HG03442 (cell line): Measurements from ENCODE around the gene HDAC4.

Experiments
- ATAC-seq: cut with Tn5 transposase; IDR thresholded peaks from one replicate; pipeline ENCODE4 v1.9.1; 2021; ENCODE audit warnings: mild to moderate bottlenecking, moderate library complexity; ENCODE audit not compliant: unreplicated experiment

HDAC4 gene

DNA sequence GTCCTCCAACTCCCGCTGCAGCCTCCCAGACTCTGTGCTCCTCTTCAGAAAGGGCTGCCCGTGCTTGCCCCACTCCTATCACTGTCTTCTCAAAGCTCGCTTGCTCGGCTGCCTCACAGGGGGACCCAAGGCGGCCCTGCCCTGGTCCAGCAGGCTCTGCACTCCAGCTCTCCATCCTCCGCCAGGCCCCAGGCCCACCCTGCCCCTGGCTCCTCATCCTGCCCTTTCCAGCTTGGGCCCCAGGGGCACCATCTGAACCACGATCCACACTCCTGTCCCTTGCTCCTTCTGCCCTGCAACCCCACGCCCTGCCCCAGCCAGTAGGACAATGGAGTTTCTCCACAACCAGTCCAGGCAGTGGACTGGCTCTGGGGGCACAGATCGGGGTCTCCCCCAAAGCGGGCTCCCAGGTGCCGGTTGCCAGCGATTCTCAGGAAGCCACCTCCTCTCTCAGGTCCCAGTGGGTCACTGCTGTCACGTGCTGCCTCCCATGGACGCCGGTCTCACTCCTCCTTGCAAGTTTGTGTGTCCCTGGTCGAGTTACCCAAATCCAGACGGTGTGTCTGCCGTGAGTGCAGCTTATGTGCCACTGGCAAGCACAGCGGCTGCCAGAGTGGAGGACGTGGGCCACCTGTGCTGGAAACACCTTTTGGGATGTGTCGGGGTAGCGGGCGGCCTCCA lies 238.5 kb downstream of the HDAC4 start:
- ATAC-seq, result no peak

DNA sequence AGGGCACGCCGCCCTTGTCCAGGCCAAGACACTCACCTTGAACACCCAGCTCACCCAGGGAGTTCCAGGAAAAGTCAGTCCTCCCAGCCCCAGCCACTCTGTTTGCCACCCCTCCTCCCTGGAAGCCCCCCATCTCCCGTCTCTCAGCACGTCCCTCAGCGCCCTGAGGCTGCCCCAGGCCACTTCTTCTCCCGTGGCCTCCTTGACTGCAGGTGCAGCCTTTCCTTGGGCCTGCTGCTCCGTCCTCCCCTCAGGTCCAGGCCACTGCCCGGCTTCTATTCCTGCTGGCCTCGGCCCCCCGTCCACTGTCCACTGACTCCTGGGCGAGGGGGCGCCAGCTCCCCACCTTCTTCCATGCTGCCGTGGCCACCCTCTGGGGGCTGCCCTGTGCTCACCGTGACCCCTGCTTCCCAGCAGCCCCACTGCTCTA lies 239.1 kb downstream of the HDAC4 start:
- no peak for ATAC-seq

DNA sequence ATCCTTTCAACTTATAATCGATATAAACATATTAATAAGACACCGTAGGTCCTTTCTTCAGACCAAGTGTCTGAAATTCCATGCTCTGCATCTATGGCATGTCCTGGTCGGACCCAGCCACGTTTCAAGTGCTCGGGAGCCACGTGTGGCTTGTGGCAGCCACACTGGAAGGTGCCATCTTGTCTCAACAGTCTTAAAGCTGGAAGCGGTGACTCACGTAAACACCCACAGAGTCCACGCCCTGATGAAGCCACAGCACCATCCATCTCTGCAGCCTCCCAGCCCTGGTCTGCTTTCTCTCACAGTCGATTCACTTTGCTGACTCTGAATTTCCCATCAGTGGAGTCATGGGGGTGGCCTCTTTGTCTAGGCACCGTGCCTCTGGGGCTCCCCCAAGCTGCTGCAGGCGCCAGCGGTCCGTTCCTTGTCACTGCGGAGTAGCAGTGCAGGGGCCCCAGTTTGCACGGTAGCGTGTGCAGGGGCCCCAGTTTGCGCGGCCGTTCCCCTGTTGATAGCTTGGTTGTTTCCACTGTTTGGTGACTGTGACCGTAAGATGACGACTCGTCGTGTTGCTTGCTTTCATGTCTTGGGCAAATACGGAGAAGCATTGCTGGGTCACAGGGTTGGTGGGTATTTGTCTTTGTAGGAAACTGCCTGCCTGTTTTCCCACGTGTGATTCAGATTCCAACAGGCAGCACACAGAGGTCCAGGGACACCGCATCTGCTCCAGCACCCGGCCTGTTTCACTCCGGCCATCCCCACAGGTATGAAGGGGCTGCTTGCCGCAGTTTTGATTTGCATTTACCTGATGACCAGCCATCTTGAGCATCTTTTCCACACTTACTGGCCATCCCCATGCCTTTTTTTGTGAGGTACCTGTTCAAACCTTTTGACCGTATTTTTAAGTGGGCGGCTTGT lies 240.3 kb downstream of the HDAC4 start:
- no peak for ATAC-seq

DNA sequence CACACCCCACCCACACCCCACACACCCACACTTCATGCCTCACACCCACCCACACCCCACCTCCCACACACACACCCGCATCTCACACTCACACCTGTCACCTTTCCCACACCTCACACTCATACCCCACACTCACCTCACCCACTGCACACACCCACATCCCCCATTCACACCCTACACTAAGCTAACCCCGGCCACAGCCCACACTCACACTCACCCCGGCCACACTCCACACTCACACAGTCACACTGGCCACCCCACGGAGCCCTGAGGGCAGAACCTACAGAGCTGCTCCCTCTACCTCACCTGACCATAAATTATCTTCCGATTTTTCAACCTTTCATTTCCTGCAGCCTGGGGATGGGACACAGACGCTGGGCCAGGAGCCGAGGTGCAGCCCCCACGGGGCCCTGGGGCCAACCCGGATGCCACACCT lies 241.3 kb downstream of the HDAC4 start:
- no peak for ATAC-seq

DNA sequence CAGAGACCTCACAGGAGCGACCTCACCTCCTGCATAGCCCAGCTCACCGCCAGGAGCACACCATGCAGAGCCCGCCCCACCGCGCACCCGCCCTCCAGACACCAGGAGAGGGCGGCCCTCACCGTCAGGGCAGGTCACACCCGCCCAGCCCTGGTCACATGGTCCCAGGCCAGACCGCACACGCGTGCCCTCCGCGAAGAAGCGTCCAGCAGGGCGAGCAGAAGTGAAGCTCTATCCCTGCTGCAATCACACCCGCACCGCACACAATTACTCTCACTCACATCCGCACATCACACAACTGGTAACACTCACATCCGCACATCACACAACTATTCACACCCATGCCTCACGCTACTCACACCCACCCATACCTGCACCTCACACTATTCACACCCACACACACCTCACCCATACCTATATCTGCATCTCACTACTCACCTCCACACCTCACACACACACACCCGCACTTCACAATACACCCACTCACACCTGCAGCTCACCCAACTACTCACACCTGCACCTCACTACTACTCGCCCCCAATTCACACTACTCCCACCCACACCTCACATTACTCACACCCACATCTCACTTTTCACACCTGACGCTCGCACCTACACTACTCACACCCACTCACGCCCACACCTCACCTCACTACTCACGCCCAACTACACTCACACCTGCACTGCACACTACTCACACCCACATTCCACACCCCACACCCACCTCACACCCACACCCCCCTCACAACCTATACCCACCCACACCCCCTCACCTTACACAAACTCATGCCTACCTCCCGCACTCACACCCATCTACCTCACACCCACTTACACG lies 242.0 kb downstream of the HDAC4 start:
- no peak for ATAC-seq

DNA sequence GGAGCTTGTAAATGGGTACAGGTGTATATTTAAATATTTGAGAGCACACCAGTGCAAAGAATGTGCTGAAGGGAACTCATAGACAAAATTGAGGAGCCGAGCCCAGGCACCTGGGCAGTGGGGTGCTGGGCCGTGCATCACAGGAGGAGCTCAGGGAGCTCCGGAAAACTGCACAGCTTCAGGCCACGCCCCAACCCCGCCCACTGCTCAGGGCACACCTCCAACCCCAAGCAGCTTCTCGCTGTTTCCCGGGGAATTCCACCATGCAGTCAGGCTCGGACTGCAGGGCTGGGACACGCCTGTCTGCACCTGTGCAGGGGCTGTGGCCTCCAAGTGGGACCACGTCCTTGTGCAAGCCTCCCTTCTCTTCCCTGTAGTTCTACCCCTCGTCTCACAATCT lies 243.0 kb downstream of the HDAC4 start:
- ATAC-seq, result no peak

DNA sequence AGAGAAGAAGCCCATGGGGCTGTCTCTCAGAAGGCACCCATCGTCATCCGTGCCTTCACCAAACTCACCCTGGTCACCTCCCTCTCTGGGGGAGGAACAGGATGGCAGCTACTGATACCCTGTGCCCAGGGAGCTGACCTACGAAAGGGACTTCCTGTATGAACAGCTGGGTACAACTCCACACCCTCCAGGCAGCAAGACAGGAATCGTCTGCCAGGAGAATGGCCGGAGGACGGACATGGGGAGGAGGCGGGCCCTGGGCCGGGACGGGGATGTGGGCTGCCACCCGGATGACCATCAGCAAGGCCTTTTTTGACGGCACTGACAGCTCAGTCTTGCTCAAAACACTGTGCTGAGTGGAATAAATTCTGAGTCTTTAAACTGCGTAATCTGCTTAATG lies 243.6 kb downstream of the HDAC4 start:
- no peak for ATAC-seq

DNA sequence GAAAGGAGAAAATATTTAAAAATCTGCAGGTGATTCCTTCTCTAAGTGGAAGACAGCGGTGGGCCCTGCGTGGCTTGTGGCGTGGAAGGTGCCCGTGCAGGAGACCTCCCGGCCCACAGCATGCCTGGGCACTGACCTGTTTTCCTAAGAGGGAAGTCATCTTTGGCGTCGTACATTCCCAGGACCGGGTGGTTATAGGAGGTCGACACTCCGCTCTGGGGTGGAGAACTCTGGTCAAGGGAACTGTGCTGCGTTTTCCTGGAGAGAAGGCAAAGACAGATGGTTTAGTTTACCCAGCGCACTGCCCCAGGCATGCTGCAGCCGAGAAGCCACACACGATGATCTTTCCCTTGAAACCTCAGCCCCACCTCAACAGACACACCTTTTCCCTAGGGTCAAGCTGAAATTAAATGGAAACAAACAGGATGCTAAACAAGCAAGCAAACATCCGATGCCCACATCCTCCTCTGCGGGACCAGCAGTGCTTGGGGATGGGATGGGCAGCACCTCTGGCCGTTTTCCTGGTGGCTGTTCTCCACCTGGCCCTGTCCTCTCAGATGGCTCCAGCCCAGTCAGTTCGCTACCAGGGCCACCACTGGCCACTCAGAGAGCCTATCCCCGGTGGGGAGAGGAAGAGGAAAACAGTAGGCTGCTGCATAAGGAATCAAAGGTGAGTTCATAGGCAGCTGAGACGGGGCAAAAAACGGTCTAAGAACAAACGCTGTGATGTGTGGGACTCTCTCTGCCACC lies 244.1 kb downstream of the HDAC4 start:
- no peak for ATAC-seq

DNA sequence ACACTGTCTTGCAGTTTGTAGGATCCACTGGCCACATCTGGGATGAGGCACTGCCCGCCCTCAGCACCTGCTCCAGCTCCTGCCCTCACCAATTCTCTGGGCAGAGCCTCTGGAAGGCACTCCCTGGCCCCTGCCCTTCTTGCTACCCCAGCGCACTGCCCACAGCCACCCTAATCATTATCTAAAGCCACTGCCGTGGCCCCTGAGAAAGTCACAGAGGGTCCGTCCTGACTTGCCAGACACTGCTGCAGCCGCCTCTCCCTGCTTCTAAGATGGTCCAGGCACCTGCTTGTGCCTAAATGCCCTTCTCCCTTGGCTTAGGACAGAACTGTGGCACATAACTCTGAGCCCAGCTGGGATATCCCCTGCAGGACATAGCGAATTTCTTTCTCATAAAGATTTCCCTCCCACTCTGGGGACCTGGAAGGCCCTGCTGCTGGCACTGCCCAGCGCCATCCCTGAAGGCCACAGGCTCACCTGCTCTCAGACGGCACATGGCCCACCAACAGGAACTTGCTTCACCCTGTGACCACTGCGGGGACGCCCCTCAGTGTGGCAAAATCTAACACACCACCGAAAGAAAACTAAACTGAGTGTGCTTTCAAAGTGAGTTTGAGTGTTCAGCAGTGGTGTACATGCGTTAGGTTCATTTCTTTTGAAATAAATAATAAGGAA lies 244.9 kb downstream of the HDAC4 start:
- no peak for ATAC-seq

DNA sequence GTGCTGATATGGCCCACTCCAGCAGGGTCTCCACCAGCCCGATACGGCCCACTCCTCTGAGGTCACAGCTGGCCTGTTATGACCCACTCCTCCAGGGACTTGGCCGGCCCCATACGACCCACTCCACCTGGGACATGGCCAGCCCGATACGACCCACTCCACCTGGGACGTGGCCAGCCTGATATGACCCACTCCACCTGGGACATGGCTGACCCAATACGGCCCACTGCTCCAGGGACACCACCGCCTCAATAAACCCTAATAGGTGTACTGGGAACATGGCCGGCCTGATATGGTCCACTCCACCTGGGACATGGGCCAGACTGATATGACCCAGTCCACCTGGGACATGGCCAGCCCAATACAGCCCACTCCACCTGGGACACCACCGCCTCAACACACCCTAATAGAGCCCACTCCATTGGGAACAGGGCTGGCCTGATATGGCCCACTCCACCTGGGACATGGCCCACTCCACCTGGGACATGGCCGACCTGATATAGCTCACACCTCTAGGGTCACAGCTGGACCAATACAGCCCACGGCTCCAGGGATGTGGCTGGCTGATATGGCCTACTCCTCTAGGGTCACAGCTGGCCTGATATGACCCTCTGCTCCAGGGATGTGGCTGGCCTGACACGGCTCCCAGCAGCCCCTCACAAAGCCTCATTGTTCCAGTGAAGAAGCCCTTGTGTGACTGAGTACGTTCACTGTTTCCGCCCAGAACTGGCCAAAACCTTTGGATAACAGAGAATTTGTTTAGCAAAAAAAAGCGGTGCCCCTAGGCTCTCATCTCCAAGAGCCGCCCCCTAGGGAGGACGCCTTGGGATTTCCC lies 245.6 kb downstream of the HDAC4 start:
- no peak for ATAC-seq

DNA sequence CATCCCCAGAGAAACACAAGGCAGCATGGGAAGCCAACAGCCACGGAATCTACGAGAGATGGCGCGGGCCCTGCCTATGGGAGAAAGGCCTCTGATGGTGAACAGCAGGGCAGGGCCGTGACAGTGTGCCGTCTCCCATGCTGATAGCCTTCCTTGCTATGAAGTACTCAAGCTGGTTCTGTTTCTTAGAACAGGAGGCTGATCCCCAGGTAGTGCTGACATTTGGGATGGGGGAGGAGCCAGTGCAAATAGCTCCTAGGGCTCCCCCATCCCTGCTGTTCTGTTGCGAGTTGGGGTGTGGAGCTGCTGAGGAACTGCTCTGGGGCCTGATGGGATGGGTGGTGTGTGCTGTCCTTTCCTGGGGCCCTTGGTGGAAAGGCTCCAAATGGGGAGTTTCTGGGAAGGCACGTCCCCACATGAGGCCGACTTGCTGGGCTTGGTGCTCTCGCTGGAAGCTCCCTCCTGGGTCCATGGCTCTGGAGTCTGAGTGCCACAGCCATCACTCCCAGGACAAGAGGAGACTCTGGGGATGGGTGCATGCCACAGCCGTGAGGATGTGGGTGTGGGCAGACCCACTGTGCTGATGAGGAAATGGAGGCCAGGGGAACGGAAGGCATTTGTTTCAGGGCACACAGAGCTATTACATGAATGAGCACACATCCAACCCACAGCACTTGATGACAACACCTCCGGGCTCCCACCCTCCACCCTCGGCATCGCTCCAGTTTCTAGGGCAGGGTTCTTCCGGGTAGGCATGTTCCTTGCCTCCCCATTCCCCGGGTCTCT lies 246.8 kb downstream of the HDAC4 start:
- no peak for ATAC-seq

DNA sequence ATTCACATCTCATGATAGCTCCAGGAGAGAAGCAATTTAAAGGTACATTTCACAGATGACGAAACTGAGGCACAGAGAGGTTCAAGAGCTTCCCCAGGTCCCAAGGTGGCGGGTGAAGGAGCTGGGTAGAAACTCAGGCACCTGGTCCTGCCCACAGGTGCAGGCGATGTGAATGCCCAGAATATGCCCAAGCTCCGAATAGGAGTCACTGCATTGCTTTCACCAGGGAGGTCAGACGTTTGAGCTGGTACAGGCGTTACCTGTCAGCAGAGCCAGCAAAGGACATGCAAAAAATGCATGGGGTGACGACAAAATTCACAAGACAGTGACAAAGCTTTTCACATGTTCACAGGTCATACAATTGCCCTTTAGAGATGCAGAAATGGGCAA lies 247.9 kb downstream of the HDAC4 start:
- ATAC-seq, result no peak

DNA sequence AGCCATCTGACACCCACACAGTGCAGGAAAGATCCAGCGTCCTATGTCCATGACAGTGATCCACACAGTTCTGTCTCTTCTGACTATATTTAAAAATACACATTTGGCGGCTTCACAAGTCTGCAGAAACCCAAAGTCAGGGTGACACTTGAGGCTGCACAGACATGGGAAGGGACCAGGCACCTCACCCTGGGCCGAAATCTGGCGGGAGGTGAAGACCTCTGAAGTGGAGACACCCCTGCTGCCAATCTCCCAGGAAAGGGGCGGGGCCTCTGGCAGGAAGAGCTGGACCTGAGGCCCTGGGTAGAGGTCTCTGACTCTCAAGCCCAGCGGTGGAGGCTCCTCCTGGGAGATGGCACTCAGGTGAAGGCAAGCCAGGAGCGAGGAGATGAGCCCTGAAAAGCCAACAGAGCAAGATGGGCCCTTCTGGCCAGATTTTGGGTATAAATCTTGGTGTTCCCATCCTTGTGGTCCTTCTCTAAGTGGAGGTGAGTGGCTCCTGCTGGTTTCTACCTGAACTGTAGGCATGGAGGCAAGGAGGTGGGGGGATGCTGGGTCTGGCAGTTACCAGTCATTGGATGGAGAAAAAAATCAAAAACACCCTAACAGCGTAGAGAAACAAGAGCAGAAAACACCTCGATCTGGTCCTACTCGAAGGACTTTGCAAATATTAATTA lies 248.4 kb downstream of the HDAC4 start:
- no peak for ATAC-seq

DNA sequence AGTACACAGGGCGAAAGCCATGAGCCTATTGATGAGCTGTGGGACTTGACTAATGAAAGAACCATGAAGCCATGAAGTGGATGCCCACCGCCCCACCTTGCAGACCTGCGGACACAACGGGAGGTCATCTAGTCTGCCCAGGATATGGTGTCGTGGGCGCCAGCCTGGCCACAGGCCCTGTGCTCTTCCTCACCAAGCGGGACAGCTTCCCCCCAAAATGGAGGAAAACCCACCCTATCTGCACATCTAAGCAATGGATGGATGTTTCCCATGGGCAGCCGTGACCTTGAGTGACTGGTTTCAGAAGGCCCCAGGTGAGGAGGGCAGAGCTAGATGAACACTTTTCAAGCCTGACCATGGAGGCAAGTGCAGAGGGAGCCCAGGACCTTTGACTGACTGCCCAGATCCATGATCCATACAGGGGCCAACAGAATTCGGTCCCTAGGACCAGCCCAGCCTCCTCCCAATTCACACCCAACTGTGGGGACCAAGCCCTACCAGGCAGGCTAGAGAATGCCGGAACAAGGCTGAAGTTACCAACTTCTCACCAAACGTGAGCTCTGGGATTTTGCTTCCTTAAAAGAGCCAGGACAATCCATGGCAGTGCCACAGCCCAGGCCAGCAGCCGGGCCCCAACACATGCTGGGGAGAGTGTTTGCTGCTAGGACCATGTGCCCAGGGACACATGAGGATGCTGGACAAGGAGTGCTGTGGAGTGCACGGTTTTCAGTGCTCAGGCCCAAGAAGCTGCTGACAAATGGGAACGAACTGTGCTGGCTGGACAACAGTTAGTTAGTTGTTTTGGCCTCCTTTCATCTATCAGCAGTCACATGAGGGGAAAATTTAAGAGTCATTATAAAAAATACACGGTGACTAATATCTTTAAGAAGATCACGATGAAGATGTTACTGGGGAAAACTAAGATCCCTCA lies 249.4 kb downstream of the HDAC4 start:
- no peak for ATAC-seq

DNA sequence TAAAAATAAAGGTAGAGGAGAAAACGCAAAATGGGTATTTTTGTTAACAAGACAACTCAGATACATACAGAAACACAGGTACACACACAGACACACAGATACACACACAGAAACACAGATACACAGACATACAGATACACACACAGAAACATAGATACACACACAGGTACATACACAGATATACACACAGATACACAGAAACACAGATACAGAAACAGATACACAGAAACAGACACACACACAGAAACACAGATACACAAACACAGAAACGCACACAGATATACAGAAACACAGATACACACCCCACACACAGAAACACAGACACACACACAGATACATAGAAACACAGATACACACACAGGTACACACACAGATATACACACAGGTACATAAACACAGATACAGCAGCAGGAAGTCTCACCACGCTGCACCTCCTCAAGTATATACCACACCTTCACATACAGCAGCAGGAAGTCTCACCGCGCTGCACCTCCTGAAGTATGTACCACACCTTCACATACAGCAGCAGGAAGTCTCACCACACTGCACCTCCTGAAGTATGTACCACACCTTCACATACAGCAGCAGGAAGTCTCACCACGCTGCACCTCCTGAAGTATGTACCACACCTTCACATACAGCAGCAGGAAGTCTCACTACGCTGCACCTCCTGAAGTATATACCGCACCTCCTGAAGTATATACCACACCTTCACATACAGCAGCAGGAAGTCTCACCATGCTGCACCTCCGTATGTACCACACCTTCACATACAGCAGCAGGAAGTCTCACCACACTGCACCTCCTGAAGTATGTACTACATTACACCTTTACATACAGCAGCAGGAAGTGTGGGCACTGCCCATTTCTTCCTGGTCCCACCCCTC lies 250.5 kb downstream of the HDAC4 start:
- no peak for ATAC-seq

DNA sequence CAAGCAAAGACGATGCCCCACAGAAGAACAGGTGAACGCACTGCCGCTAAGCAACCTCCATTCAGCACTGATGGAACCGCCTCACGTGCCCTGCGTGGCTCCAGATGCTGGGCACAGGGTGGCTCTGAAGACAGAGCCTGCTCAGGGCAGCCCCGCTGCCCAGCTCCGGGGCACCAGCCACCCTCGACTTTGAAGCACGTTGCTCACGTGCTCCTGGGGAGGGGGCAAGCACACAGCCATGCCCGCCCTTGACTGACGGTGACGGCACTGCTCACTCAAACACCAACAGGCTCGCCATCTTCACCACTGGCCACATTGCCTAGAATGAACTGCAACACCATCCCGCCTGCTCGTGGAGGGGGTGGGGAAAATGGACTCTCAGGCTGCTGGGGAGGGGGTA lies 251.3 kb downstream of the HDAC4 start:
- ATAC-seq, result no peak
